Epithelial cell of alveolus of lung (primary cell): ENCODE results near the gene PAN3. TPM values are rescaled to one million over a fixed set of nuclear protein-coding genes. Genes with fewer than 3 reads are reported as not detected.

Experiments
- total RNA-seq: library from RNA; depleted of rRNA; stranded (reverse); fragments of >200 nt; gene quantifications from 2 replicates; pipeline ENCODE4 v1.2.1, GENCODE V29; 2015

The PAN3 gene, protein sequence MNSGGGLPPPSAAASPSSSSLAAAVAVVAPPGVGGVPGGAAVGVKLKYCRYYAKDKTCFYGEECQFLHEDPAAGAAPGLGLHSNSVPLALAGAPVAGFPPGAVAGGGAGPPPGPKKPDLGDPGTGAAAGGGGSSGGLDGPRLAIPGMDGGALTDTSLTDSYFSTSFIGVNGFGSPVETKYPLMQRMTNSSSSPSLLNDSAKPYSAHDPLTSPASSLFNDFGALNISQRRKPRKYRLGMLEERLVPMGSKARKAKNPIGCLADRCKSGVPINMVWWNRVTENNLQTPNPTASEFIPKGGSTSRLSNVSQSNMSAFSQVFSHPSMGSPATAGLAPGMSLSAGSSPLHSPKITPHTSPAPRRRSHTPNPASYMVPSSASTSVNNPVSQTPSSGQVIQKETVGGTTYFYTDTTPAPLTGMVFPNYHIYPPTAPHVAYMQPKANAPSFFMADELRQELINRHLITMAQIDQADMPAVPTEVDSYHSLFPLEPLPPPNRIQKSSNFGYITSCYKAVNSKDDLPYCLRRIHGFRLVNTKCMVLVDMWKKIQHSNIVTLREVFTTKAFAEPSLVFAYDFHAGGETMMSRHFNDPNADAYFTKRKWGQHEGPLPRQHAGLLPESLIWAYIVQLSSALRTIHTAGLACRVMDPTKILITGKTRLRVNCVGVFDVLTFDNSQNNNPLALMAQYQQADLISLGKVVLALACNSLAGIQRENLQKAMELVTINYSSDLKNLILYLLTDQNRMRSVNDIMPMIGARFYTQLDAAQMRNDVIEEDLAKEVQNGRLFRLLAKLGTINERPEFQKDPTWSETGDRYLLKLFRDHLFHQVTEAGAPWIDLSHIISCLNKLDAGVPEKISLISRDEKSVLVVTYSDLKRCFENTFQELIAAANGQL
- 10.7 and 15.9 TPM in 2 replicates for total RNA-seq

DNA sequence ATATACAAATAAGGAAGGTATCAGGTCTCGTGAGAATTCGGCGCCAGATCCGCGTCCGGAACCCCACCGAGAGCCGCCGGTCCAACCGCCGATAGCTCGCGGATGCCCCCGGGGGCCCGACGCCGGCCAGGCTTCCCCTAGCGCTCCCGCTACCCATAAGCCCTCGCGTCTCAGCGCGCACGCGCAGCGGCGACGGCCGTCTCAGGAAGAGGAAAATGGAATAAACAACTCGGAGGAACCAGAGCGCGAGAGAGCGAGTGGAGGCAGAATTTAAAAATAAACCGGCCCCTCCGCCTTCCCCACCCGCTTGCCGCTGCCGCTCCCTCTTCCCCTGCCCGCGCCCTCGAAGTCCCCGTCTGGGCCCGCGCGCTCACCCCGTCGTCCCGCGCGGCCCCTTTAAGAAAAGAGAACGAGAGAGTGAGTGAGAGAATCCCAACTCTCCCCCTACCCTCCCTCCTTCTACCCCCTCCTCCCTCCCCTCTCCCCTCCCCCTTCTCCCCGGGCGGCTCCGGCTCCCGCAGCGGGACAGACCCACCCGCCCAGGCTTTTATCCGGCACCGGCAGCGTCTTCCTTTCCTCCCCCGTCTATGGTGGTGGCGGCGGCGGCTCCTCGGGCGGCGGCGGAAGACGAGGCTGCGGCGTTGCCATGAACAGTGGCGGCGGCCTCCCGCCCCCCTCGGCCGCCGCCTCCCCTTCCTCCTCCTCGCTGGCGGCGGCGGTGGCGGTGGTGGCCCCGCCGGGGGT, at the start of gene PAN3:
PAN3 (plus strand) TSS at position 534 of the 744 bp plus-strand sequence; CDS start at position 647, 113 bp downstream.

GRCh38 chr13:28100150-28101121, 37.9 kb upstream of the PAN3 start, which contains the start of gene FLT3:
TSS of gene FLT3 (minus strand) at chr13:28100576. CDS start at chr13:28100510, 66 bp downstream.

Other genes starting within 250 kb of the PAN3 start
- gene PDX1, start 218.5 kb upstream of the PAN3 start, total RNA-seq = not detected in 2 replicates
- not detected in 2 replicates for gene CDX2, start 169.2 kb upstream of the PAN3 start, total RNA-seq
- not detected in 2 replicates for gene URAD, start 149.9 kb upstream of the PAN3 start, total RNA-seq
- gene FLT3, start 38.0 kb upstream of the PAN3 start, total RNA-seq = not detected in 2 replicates